AG04450 (cell line): Measurements from ENCODE around the gene NKG7. TPM values are rescaled to one million over a fixed set of nuclear protein-coding genes. Genes with fewer than 3 reads are reported as not detected.

Source experiments
- CTCF ChIA-PET: fragments of 300-600, 350-600 bp; formaldehyde crosslinking; extraction: SDS; loops from one replicate; lab custom pipeline; 2022; ENCODE audit warnings: antibody characterized with exemption, inconsistent platforms; lab: Charles Lee
- POLR2A ChIA-PET: fragments of 350-600 bp; formaldehyde crosslinking; extraction: SDS; loops from one replicate; lab custom pipeline; 2021; ENCODE audit warnings: antibody characterized with exemption, inconsistent platforms; lab: Yijun Ruan, JAX
- DNase-seq: peaks from one replicate; pipeline ENCODE4 v3.0.0-alpha.2; 2011; ENCODE audit warnings: low read depth, low spot score
- H3K27ac ChIP-seq: one replicate; pipeline ENCODE4 v1.5.1; 2012; ENCODE audit warnings: low read depth, low read length, control low read depth
- H3K27me3 ChIP-seq: one replicate; pipeline ENCODE4 v1.6.0; 2012; ENCODE audit warnings: low read length; ENCODE audit not compliant: control insufficient read depth, insufficient read depth
- H3K4me3 ChIP-seq: 2 replicates; pipeline ENCODE4 v1.5.1; 2011; ENCODE audit warnings: mild to moderate bottlenecking, low read depth, low read length, control low read depth
- H3K9me3 ChIP-seq: 2 replicates; pipeline ENCODE4 v1.5.1; 2012; ENCODE audit warnings: low read length; ENCODE audit not compliant: control insufficient read depth, insufficient read depth
- polyA plus RNA-seq: library from polyadenylated mRNA; depleted of rRNA; stranded (reverse); fragments of >200 nt; gene quantifications from 2 replicates; pipeline ENCODE4 v1.2.3, GENCODE V29; 2011
- TF ChIP-seq, protein P1 (sequence below): IDR thresholded peaks from 2 replicates; pipeline ENCODE4 v1.5.1; 2011; ENCODE audit warnings: low read depth, low read length, control low read depth, inconsistent platforms

NKG7 gene
- polyA plus RNA-seq, 1 experiment = not detected

DNA sequence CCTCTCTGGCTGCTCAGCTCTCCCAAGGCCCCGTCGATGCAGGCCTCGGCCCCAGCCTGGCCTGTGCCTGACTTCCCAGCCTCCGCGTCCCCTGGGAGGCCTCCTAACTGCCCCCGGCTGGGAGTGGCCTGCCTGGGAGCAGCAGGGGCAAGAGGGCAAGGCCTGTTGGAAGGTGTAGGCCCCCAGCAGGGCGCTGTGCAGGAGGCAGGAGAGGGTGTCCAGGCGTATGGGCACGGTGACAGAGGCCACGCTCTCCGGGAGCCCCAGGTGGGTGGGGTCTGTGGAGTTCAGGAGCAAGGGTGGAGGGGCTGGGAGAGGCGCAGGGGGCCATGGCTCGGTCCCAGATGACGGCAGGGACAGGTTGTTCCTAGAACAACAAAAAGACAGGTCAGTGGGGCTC is 16.7 kb upstream of the NKG7 start:
- ChIA-PET POLR2A (no interaction called here), CTCF (interaction anchor here (1.5 kb wide), 1 partner anchor 272 kb away, joined by 3 read pairs; no protein-coding TSS in a partner anchor)
- Histone ChIP-seq H3K27ac (no peak overlapping the region), H3K4me3 (no peak overlapping the region), H3K27me3 (no peaks in the 10 kb centered on the region), H3K9me3 (no peaks in the 10 kb centered on the region; the same call in 1 of the 2 replicates)
- TF ChIP-seq, protein P1, sequence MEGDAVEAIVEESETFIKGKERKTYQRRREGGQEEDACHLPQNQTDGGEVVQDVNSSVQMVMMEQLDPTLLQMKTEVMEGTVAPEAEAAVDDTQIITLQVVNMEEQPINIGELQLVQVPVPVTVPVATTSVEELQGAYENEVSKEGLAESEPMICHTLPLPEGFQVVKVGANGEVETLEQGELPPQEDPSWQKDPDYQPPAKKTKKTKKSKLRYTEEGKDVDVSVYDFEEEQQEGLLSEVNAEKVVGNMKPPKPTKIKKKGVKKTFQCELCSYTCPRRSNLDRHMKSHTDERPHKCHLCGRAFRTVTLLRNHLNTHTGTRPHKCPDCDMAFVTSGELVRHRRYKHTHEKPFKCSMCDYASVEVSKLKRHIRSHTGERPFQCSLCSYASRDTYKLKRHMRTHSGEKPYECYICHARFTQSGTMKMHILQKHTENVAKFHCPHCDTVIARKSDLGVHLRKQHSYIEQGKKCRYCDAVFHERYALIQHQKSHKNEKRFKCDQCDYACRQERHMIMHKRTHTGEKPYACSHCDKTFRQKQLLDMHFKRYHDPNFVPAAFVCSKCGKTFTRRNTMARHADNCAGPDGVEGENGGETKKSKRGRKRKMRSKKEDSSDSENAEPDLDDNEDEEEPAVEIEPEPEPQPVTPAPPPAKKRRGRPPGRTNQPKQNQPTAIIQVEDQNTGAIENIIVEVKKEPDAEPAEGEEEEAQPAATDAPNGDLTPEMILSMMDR = no peak
- DNase-seq = no peak

DNA sequence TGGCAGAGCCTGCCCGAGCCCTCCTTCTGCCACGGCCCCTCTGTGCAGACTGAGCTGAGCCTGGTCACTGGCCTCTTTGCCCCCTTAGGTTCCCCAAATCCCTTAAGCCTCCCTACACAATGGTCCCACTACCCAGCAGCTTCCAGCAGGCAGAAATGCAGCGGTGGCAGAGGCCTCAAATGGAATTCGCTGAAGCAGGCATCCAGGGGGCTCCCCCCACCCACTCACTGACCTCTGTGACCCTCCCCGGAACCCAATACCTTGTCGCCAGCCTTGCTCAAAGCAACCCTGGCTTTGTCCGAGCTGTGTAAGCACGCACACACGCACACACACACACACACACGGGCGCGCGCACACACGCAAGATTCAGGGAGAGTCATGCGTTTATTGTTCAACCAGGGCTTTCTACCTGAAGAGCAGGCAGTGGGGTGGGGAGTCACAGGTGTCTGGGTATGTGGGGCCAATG is 15.5 kb upstream of the NKG7 start, which contains the start of gene LIM2:
Gene LIM2 (minus strand): TSS at position 51 of the 466 bp plus-strand sequence. CDS start 531 bp downstream, outside the sequence.
- Histone ChIP-seq H3K9me3 (no peaks in the 10 kb centered on the region; the same call in 1 of the 2 replicates), H3K4me3 (no peak within 1 kb of the TSS), H3K27ac (no peak within 1 kb of the TSS), H3K27me3 (no peaks in the 10 kb centered on the region)
- TF ChIP-seq, protein P1 = no peak
- CTCF ChIA-PET = interaction anchor here (1.5 to 2.0 kb wide), 2 partner anchors 34 to 273 kb away, joined by 3 to 4 read pairs; no protein-coding TSS in a partner anchor
- DNase-seq = no peak
- POLR2A ChIA-PET = no interaction called here

DNA sequence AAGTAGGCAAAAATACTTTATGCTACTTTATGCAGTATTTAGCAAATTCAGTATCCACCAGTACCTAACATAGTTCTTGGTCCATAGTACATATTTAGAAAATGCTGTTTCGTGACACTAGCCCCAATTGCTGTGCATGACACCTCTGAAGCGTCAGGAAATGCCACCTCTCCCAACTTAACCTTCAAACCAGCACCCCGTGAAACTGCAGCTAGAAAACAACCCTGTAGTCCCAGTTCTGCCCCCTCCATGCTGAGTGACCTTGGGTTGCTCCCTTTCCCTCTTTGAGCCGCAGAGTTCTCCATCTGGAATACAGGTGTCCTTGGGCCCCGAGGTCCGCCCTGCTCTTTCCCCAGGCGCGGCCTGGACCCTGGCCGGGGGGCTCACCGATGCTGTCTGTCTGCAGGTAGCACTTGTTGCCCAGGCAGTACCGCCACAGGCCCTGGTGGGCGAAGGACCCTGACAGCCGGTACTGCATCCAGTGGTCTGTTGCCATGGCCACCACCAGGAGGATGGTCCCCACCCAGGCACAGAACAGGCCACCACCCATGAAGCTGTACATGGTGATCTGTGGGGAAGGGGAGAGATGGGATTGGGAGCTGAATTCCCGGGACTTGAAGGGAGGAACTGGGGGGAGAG is 14.5 kb upstream of the NKG7 start:
- POLR2A ChIA-PET = no interaction called here
- no peak overlapping the region for H3K27ac ChIP-seq
- no peaks in the 10 kb centered on the region; the same call in 1 of the 2 replicates for H3K9me3 ChIP-seq
- DNase-seq = no peak
- TF ChIP-seq, protein P1 = no peak
- CTCF ChIA-PET = interaction anchor here (2.0 kb wide), 1 partner anchor 35 kb away, joined by 4 read pairs; no protein-coding TSS in a partner anchor
- no peaks in the 10 kb centered on the region for H3K27me3 ChIP-seq
- H3K4me3 ChIP-seq = no peak overlapping the region

DNA sequence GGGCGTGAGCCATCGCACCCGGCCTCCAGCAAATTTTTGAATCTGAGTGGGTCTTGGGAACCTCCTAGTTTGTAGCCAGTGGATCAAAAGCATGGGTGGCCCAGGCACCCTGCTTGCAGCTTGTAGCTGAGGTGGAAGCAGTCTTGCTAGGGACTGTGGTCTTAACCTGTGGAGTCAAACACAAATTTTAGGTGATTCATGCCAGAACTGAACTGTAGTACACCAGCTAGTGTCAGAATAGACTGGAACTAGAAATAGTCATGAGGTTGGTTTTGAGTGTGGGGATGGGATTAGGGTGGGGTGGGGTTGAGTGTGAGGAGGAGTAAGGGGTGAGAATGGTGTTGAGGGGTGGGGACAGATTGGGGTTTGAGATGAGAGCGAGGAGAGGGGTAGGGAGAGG is 9.6 kb upstream of the NKG7 start:
- H3K4me3 ChIP-seq = no peak overlapping the region
- no peak overlapping the region for H3K27ac ChIP-seq
- no peaks in the 10 kb centered on the region for H3K27me3 ChIP-seq
- ChIA-PET POLR2A (no interaction called here), CTCF (interaction anchor here (1.4 kb wide), 1 partner anchor 39 kb away, joined by 3 read pairs; no protein-coding TSS in a partner anchor)
- H3K9me3 ChIP-seq = no peaks in the 10 kb centered on the region; the same call in 1 of the 2 replicates
- TF ChIP-seq, protein P1 = no peak
- DNase-seq = no peak

DNA sequence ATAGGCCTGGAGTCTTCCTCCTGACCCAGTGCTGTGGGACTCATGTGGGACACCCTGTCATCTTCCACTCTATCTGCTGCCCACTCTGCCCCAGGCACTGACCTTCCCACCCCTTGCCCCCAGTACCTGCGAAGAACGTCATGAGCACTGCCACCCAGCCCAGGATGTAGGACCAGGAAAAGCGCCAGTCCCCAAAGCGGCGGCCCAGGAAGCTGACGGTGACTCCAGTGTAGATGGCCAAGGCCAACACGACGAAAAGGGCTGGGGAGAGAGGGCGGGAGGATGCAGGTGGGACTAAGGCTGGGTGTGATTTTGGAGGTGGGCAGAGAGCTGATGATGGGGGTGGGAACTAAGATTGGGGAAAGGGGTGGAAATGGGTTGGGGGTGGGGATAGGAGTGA is 7.9 kb upstream of the NKG7 start:
- CTCF ChIA-PET = no interaction called here
- DNase-seq = no peak
- Histone ChIP-seq H3K27me3 (no peaks in the 10 kb centered on the region), H3K4me3 (no peak overlapping the region), H3K9me3 (no peaks in the 10 kb centered on the region; the same call in 1 of the 2 replicates), H3K27ac (no peak overlapping the region)
- POLR2A ChIA-PET = no interaction called here
- TF ChIP-seq, protein P1 = no peak
